ENCODE data around the gene NFAM1. TPM values are rescaled to one million over a fixed set of nuclear protein-coding genes. Genes with fewer than 3 reads are reported as not detected.

NFAM1 gene
- not detected in 2 replicates for total RNA-seq (2014; rRNA removed; shearing (Covaris generic))

DNA sequence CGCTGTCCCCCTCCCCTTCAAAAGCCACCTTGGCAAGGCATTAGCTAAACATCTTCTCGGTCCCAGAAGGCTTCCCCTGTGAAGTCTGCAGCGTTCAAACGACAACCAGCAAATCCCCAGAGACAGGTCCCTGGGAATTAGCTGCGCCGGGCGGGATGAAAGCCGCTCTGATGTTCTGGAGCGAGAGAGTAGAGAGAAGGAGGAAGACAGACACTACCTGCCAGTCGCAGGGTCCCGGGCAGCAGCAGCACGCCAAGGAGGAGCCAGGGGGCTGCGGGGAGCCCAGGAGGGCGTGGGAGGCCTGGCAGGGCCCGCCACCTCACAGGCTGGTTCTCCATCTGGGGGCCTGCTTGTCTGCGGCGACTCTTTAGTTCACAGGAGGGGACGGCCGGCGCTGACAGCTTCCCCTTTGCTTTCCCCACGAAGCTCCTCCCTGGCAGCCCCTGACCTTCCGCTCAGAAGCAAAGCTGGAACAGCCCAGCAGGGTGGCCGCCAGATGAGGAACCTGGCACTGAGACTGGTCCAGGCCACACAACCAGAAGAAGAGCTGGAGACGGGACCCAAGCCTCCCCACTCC is at the start of gene NFAM1:
Gene NFAM1, minus strand, starts transcription at position 384 of the 577 bp plus-strand sequence. Its CDS starts 46 bp downstream, at position 338.

Other genes with a start within 250 kb of the NFAM1 start
- 36.0 and 37.0 TPM in 2 replicates for gene TCF20, start 161.8 kb downstream of the NFAM1 start, total RNA-seq (2014; rRNA removed; shearing (Covaris generic))
- gene RRP7A, start 87.4 kb upstream of the NFAM1 start, total RNA-seq (2014; rRNA removed; shearing (Covaris generic)) = 49.3 and 49.4 TPM in 2 replicates
- gene SERHL2, start 121.6 kb upstream of the NFAM1 start, total RNA-seq (2014; rRNA removed; shearing (Covaris generic)) = 0.75 and 0.98 TPM in 2 replicates
- 38.8 and 40.1 TPM in 2 replicates for gene POLDIP3, start 182.5 kb upstream of the NFAM1 start, total RNA-seq (2014; rRNA removed; shearing (Covaris generic))
- 0.61 TPM in 1 of 2 replicates, not detected in the other for gene ATP5MGL, start 208.2 kb upstream of the NFAM1 start, total RNA-seq (2014; rRNA removed; shearing (Covaris generic))
- 46.2 and 63.0 TPM in 2 replicates for gene CYB5R3, start 217.0 kb upstream of the NFAM1 start, total RNA-seq (2014; rRNA removed; shearing (Covaris generic))